ENCODE results near the gene ABCC1. TPM values are rescaled to one million over a fixed set of nuclear protein-coding genes. Genes with fewer than 3 reads are reported as not detected.

ABCC1 gene
- polyA plus RNA-seq, 12 donors = 4.6 to 15.8 (median 5.1) TPM; not detected in 1

GRCh38 chr16:16045296-16045695 is 95.9 kb downstream of the ABCC1 start:
- DNase-seq = no peak

- DNase-seq = no peak
These were observed 96.5 kb downstream of the ABCC1 start for GRCh38 chr16:16045879-16046278.

GRCh38 chr16:16047761-16048160 is 98.3 kb downstream of the ABCC1 start:
- no peak for DNase-seq

GRCh38 chr16:16048904-16049582 is 99.6 kb downstream of the ABCC1 start:
- no peak for DNase-seq

- DNase-seq = no peak
These were observed 100.7 kb downstream of the ABCC1 start for GRCh38 chr16:16050106-16050505.

- DNase-seq = no peak
These were observed 101.7 kb downstream of the ABCC1 start for GRCh38 chr16:16051132-16051531.

GRCh38 chr16:16052916-16053315 is 103.5 kb downstream of the ABCC1 start:
- DNase-seq = no peak

GRCh38 chr16:16057102-16057501 is 107.7 kb downstream of the ABCC1 start:
- no peak for DNase-seq

GRCh38 chr16:16059160-16059559 is 109.7 kb downstream of the ABCC1 start:
- no peak for DNase-seq

- DNase-seq = no peak
These were observed 110.6 kb downstream of the ABCC1 start for GRCh38 chr16:16059895-16060590.

- DNase-seq = no peak
These were observed 112.9 kb downstream of the ABCC1 start for GRCh38 chr16:16062023-16062937.

- no peak for DNase-seq
These were observed 114.3 kb downstream of the ABCC1 start for GRCh38 chr16:16063683-16064082.

GRCh38 chr16:16064874-16065384 is 115.5 kb downstream of the ABCC1 start:
- DNase-seq = no peak

GRCh38 chr16:16067127-16067526 is 117.7 kb downstream of the ABCC1 start:
- no peak for DNase-seq

GRCh38 chr16:16071631-16072244 is 122.3 kb downstream of the ABCC1 start:
- DNase-seq = no peak

- DNase-seq = no peak
These were observed 123.7 kb downstream of the ABCC1 start for GRCh38 chr16:16073001-16073545.

- DNase-seq = no peak
These were observed 124.8 kb downstream of the ABCC1 start for GRCh38 chr16:16073891-16074881.

- no peak for DNase-seq
These were observed 126.3 kb downstream of the ABCC1 start for GRCh38 chr16:16075488-16076422.

- DNase-seq = no peak
These were observed 127.0 kb downstream of the ABCC1 start for GRCh38 chr16:16076423-16076813.

Data from muscle of arm (tissue), 12 donors.